8988T (cell line): ENCODE data around the gene C1orf210.

Experiments
- DNase-seq: peaks from one replicate; pipeline ENCODE4 v3.0.0; 2011

The C1orf210 gene

GRCh38 chr1:43246466-43247213, 38.7 kb downstream of the C1orf210 start:
- no peak for DNase-seq

- DNase-seq = no peak
These were observed 42.1 kb downstream of the C1orf210 start for GRCh38 chr1:43243299-43243698.

GRCh38 chr1:43241413-43241836, 44.0 kb downstream of the C1orf210 start:
- DNase-seq = peak; percentile 26

GRCh38 chr1:43239484-43239883, 45.9 kb downstream of the C1orf210 start:
- no peak for DNase-seq

- no peak for DNase-seq
These were observed 46.4 kb downstream of the C1orf210 start for GRCh38 chr1:43238991-43239469.

GRCh38 chr1:43238085-43238484, 47.3 kb downstream of the C1orf210 start:
- peak; percentile 48 for DNase-seq

GRCh38 chr1:43237121-43237520, 48.3 kb downstream of the C1orf210 start:
- DNase-seq = no peak

- DNase-seq = no peak
These were observed 49.8 kb downstream of the C1orf210 start for GRCh38 chr1:43235451-43236121.

GRCh38 chr1:43235040-43235439, 50.3 kb downstream of the C1orf210 start:
- no peak for DNase-seq

- DNase-seq = no peak
These were observed 51.1 kb downstream of the C1orf210 start for GRCh38 chr1:43234267-43234666.

- no peak for DNase-seq
These were observed 51.8 kb downstream of the C1orf210 start for GRCh38 chr1:43233631-43234030.

GRCh38 chr1:43232482-43232881, 52.9 kb downstream of the C1orf210 start:
- no peak for DNase-seq

- DNase-seq = no peak
These were observed 53.3 kb downstream of the C1orf210 start for GRCh38 chr1:43232074-43232473.
